WI38 (cell line): Measurements from ENCODE around the gene ENTR1.

Experiments used
- H3K4me3 ChIP-seq: 2 replicates; pipeline ENCODE4 v1.5.1; 2011; ENCODE audit warnings: low read depth, mild to moderate bottlenecking, control low read depth, low read length
- CTCF ChIP-seq: IDR thresholded peaks from 2 replicates; pipeline ENCODE4 v1.5.1; 2012; ENCODE audit warnings: low read depth, mild to moderate bottlenecking, control low read depth, low read length

The ENTR1 gene

GRCh38 chr9:136418182-136419091 lies 8.0 kb upstream of the ENTR1 start:
- no peak overlapping the region for H3K4me3 ChIP-seq
- no peak for TF ChIP-seq CTCF

- no peak overlapping the region for H3K4me3 ChIP-seq
- TF ChIP-seq CTCF = no peak
Observed at GRCh38 chr9:136416914-136417313, 6.5 kb upstream of the ENTR1 start.

- no peak for TF ChIP-seq CTCF
- no peak overlapping the region for H3K4me3 ChIP-seq
Observed at GRCh38 chr9:136416427-136416826, 6.0 kb upstream of the ENTR1 start.

GRCh38 chr9:136412962-136413361 lies 2.5 kb upstream of the ENTR1 start:
- H3K4me3 ChIP-seq = no peak overlapping the region
- no peak for TF ChIP-seq CTCF

GRCh38 chr9:136411378-136411777 lies 964 bp upstream of the ENTR1 start:
- no peak for TF ChIP-seq CTCF
- peak overlapping the region; percentile 97 for H3K4me3 ChIP-seq

GRCh38 chr9:136409557-136410455 lies 608 bp downstream of the ENTR1 start:
- no peak for TF ChIP-seq CTCF
- peak overlapping the region; percentile 97 for H3K4me3 ChIP-seq
